ENCODE results near the gene MED25.

MED25 gene

DNA sequence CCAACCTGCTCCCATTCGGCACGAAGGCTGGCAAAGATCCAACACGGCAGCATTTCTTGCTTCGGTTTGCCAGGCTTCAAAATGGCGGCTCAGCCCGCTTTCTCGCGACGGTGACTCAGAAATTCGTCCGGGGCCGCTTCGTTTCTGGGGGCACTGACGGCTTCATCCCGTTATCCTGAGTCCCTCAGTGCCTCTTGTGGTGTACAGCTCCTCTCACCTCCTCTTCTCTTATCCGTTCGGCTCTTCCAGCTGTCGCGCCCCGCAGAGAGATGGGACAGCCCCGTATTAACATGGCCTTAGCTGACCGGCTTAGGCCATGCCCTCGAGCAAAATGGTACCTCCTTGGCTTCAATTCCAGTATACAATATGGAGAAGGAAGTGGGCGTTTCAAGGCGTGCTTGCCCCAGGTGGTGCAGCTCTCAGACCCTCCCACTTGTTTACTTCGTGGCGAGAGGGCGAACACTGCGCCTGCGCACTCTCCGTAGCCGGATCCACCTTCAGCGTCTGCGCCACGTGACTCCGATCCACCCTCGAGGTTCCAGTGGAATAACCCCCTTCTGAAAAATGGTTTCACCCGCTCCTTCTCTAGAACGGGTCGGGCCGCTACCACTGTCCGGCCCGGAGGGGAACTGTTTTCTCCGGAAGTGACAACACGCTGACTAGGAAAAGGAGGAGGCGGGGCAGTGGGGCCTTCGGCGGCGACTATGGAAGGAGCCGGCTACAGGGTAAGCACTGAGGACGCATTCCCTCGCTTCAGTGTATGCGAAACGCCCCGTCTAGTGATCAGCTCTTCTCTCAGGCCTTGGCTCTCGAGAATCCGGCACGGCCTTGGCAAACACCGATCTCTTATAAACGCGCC is 59.2 kb downstream of the MED25 start, which contains the start of the genes AKT1S1 and TBC1D17:
AKT1S1 (minus strand) TSS at position 336 of the 859 bp plus-strand sequence. CDS start 4,060 bp downstream, outside the sequence.
TBC1D17 (plus strand) TSS at position 683 of the 859 bp plus-strand sequence; CDS start at position 705, 22 bp downstream.
- DNase-seq, result peak; percentile 97

DNA sequence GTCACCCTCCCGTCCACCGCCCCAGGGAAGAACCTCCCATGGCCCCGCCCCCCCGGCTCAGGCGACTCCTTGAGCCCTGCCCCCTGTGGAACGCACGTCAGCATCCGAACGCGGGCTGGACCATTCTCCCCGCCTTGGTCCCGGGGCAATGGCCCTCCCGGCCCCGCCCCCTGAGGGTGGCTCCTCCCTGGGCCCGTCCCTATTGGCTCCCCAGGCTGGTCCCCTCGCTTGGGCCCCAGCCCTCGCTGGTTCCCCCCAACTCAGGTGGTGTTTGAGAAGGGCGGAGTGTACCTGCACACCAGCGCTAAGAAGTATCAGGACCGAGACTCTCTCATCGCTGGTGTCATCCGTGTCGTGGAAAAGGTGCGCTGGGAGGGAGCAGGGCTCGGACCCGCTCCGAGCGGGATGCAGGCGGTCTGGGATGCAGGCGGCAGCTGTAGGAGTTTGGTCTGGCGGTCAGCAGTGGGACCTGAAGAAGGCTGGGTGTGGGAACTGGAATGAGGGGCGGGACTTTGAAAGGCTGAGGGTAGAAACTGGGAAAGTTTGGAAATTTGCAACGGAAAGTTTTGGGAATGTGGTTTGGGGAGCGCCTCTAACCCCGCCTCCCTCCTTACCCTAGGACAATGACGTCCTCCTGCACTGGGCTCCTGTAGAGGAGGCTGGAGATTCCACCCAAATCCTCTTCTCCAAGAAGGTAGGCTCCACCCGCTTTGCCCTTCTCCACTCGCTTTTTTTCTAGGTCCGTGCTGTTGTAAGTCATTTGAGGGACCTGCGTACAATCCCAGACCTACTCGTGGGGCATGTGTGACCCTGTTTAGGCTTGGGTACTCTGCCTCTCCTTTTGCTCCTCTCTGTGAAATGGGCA is 60.0 kb downstream of the MED25 start:
- DNase-seq, result peak; percentile 97

DNA sequence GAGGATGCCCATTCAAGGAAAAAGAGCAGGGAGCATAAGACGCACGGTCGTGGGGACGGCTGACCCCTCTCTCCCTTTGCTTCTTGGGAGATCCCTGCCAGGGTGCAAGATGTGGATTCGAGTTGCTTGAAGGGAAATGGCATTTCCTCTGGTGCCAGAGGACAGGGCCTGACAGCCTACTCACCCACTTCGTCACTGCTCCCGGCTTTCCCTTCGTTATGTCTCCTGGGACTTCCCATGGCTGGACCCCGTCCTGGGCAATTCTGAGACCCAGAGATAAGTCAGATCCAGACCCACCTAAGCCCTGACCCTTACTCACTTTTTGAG is 60.6 kb downstream of the MED25 start:
- DNase-seq, result no peak

DNA sequence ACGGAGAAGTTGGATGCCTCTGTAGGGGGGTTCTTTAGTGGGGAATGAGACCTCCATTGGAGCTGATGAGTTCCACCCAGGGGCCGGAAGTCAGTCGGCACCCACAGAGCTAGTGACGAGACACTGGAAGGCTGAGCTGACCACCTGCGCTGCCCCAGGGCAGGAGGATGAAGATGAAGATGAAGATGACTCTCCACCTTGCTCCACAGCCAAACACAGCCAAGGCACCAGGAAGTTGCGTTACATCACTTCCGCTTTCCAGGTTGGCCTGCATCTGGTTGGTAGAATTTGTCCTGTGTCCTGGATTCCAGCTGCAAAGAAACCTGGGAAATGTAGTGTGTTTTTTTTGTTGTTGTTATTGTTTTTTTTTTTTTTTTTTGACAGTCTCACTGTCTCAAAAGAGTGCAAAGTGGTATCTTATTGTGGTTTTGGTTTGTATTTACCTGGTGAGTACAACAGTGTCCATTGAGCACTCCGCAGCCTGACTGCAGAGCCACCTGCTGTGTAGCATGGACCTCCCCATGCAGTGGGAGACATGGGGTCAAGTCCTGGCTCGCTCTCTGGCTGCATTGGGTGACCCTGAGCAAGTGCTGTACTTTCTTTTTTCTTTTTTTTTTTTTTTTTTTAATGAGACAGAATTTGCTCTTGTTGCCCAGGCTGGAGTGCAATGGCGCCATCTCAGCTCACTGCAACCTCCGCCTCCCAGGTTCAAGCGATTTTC is 61.3 kb downstream of the MED25 start:
- no peak for DNase-seq

DNA sequence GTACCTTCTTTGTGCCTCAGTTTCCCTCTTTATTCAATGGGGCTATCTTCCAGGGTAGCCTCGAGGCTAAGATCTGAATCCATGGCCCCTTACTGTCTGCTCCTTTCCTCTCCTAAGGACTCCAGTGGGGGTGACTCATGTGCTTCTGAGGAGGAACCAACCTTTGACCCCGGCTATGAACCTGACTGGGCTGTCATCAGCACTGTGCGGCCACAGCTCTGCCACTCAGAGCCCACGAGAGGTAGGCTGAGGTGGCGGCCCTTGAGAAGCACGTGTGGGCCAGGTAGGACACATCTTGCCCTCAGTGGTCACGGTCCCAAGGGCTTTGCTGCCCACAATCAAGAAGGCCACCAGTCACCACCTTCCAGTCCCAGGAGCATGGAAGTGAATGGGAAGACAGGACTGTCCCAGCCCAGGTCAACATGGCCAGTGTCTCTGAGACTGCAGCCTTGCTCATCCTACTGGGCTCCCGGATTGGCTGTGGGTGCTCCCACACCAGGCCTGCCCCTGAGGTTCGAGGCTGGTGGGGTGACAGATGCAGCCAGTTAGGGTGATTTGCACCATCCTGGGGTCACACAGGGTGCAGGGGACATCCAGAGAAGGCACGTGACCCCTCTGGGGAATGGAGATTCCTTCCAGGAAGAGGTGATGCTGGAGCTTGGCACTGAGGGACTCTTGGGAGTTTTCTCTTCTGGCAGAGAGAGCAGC is 62.2 kb downstream of the MED25 start:
- no peak for DNase-seq

DNA sequence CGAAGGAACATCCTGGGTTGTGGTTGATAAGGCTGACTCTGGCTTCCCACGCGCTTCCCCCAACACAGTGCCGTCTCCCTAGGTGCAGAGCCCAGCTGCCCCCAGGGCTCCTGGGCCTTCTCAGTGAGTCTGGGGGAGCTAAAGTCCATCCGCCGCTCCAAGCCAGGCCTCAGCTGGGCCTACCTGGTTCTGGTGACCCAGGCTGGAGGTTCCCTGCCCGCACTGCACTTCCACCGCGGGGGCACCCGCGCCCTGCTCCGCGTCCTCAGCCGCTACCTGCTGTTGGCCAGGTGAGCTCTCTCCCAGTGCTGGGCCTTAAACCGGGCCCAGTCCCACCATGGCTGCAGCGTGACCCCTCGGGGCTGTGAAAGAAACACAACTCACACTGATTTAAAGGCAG is 63.1 kb downstream of the MED25 start:
- DNase-seq, result no peak

DNA sequence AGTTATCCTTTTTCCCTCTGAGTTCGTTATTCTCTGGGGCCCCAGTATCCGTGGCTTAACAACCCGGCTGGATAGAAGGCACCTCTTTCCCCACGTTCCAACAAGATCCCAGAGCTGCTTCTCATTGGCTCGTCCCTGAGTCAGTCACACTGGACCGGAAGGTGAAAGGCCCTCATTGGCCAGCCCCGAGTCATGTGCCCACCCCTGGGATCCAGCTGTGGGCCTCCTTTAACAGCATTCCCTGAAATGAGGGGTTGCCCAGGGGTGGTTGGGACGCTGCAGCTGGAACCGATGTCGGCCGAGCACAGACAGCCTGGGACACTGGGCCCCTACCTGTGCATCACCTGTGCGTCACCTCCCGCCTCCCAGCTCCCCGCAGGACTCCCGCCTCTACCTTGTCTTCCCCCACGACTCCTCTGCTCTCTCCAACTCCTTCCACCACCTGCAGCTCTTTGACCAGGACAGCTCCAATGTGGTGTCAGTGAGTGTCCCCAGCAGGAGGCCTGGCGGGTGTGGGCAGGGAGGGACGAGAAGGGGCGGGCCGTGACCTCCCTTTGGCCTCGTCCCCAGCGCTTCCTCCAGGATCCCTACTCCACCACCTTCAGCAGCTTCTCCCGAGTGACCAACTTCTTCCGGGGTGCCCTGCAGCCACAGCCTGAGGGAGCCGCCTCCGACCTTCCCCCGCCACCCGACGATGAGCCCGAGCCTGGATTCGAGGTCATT is 63.7 kb downstream of the MED25 start:
- no peak for DNase-seq

DNA sequence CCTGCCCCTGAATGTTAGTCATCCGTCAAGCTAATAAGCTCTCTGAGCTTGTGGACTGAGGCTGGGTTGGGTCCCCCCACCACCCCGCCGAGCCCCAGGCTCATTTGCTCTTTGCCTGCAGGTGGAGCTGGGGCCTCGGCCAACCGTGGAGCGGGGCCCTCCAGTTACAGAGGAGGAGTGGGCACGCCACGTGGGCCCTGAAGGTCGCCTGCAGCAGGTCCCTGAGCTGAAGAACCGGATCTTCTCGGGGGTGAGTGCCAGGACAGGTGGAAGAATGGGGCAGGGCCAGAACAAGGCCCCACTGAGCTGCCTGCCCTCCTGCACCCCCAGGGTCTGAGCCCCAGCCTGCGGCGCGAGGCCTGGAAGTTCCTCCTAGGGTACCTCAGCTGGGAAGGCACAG is 64.6 kb downstream of the MED25 start:
- DNase-seq, result no peak

DNA sequence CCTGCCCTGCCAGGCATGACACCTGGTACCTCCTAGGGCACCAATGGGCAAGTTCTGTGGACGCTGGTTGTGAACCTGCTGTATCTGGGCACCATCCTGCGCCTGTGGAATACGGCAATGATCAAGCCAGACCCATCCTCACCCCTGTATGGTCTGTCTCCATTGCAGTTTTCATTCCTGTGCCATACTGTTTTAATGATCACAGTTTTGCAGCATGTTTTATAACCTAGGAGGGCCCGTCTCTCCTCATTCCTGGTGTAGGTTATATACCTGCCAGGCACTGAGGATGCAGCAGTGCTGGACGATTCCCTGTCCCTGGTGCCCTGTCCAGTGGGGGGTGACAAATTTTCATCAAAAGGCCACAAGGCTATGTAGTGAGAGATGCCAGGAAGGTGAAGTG is 65.0 kb downstream of the MED25 start:
- DNase-seq, result no peak

DNA sequence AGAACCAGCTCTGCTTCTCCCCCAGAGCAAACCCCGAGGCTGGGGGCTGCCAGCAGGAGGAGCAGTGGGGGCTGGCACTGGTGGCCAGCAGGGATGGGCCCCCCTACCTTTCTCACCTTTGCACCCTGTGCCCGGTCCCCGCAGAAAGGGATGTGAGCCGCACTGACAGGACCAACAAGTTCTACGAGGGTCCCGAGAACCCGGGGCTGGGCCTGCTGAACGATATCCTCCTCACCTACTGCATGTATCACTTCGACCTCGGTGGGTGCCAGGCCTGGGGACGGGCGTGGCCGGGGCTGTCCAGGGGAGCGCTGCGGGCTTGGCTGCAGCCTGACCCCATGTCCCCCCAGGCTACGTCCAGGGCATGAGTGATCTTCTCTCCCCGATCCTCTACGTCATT is 66.0 kb downstream of the MED25 start:
- DNase-seq, result no peak

DNA sequence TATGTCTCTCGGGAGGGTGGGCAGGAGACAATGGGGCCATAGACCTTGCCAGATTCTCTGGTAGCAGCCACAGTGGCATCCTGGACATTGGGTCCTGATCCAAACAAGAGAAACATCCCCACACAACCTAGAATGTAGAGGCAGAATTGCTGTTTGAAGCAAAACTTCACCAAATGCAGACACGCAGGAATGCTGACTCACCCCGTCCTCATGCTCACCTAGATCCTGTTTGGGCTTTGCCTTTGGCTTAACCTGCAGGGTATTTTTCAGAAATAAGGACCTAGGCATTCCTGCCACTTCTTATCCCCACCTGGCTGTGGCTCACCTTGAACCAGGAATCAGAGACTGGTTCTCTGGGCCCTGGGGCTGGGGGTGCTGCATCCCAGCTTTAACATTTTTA is 66.7 kb downstream of the MED25 start:
- DNase-seq, result no peak

Data from activated gamma-delta T cell treated with Interleukin-2 at 50 U/mL for 16 hours (primary cell).